Measurements from ENCODE around the gene LSM2. TPM values are rescaled to one million over a fixed set of nuclear protein-coding genes. Genes with fewer than 3 reads are reported as not detected.

The LSM2 gene
- total and polyA plus RNA-seq, 9 of the 15 experiments (the other 6 are each of a cell fraction or from before 2014, with no cell fraction given): 154 to 407 (median 223) TPM

- TF ChIP-seq, protein P1, sequence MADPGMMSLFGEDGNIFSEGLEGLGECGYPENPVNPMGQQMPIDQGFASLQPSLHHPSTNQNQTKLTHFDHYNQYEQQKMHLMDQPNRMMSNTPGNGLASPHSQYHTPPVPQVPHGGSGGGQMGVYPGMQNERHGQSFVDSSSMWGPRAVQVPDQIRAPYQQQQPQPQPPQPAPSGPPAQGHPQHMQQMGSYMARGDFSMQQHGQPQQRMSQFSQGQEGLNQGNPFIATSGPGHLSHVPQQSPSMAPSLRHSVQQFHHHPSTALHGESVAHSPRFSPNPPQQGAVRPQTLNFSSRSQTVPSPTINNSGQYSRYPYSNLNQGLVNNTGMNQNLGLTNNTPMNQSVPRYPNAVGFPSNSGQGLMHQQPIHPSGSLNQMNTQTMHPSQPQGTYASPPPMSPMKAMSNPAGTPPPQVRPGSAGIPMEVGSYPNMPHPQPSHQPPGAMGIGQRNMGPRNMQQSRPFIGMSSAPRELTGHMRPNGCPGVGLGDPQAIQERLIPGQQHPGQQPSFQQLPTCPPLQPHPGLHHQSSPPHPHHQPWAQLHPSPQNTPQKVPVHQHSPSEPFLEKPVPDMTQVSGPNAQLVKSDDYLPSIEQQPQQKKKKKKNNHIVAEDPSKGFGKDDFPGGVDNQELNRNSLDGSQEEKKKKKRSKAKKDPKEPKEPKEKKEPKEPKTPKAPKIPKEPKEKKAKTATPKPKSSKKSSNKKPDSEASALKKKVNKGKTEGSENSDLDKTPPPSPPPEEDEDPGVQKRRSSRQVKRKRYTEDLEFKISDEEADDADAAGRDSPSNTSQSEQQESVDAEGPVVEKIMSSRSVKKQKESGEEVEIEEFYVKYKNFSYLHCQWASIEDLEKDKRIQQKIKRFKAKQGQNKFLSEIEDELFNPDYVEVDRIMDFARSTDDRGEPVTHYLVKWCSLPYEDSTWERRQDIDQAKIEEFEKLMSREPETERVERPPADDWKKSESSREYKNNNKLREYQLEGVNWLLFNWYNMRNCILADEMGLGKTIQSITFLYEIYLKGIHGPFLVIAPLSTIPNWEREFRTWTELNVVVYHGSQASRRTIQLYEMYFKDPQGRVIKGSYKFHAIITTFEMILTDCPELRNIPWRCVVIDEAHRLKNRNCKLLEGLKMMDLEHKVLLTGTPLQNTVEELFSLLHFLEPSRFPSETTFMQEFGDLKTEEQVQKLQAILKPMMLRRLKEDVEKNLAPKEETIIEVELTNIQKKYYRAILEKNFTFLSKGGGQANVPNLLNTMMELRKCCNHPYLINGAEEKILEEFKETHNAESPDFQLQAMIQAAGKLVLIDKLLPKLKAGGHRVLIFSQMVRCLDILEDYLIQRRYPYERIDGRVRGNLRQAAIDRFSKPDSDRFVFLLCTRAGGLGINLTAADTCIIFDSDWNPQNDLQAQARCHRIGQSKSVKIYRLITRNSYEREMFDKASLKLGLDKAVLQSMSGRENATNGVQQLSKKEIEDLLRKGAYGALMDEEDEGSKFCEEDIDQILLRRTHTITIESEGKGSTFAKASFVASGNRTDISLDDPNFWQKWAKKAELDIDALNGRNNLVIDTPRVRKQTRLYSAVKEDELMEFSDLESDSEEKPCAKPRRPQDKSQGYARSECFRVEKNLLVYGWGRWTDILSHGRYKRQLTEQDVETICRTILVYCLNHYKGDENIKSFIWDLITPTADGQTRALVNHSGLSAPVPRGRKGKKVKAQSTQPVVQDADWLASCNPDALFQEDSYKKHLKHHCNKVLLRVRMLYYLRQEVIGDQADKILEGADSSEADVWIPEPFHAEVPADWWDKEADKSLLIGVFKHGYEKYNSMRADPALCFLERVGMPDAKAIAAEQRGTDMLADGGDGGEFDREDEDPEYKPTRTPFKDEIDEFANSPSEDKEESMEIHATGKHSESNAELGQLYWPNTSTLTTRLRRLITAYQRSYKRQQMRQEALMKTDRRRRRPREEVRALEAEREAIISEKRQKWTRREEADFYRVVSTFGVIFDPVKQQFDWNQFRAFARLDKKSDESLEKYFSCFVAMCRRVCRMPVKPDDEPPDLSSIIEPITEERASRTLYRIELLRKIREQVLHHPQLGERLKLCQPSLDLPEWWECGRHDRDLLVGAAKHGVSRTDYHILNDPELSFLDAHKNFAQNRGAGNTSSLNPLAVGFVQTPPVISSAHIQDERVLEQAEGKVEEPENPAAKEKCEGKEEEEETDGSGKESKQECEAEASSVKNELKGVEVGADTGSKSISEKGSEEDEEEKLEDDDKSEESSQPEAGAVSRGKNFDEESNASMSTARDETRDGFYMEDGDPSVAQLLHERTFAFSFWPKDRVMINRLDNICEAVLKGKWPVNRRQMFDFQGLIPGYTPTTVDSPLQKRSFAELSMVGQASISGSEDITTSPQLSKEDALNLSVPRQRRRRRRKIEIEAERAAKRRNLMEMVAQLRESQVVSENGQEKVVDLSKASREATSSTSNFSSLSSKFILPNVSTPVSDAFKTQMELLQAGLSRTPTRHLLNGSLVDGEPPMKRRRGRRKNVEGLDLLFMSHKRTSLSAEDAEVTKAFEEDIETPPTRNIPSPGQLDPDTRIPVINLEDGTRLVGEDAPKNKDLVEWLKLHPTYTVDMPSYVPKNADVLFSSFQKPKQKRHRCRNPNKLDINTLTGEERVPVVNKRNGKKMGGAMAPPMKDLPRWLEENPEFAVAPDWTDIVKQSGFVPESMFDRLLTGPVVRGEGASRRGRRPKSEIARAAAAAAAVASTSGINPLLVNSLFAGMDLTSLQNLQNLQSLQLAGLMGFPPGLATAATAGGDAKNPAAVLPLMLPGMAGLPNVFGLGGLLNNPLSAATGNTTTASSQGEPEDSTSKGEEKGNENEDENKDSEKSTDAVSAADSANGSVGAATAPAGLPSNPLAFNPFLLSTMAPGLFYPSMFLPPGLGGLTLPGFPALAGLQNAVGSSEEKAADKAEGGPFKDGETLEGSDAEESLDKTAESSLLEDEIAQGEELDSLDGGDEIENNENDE (IDR thresholded peaks at IDR 0.05; ENCODE audit: low read depth, low read length): no peak
- TF ChIP-seq THAP7 (CRISPR knock-in tag; IDR thresholded peaks at IDR 0.05) (no peak), ESRRB (CRISPR knock-in tag; IDR thresholded peaks at IDR 0.05; ENCODE audit: borderline replicate concordance) (no peak), SIN3B (IDR thresholded peaks at IDR 0.05; ENCODE audit: low read depth) (no peak), ILF3 (IDR thresholded peaks at IDR 0.05; ENCODE audit: borderline replicate concordance) (no peak), ARID3B (CRISPR knock-in tag; IDR thresholded peaks at IDR 0.05; ENCODE audit: borderline replicate concordance) (no peak)
- TF ChIP-seq, protein P2, sequence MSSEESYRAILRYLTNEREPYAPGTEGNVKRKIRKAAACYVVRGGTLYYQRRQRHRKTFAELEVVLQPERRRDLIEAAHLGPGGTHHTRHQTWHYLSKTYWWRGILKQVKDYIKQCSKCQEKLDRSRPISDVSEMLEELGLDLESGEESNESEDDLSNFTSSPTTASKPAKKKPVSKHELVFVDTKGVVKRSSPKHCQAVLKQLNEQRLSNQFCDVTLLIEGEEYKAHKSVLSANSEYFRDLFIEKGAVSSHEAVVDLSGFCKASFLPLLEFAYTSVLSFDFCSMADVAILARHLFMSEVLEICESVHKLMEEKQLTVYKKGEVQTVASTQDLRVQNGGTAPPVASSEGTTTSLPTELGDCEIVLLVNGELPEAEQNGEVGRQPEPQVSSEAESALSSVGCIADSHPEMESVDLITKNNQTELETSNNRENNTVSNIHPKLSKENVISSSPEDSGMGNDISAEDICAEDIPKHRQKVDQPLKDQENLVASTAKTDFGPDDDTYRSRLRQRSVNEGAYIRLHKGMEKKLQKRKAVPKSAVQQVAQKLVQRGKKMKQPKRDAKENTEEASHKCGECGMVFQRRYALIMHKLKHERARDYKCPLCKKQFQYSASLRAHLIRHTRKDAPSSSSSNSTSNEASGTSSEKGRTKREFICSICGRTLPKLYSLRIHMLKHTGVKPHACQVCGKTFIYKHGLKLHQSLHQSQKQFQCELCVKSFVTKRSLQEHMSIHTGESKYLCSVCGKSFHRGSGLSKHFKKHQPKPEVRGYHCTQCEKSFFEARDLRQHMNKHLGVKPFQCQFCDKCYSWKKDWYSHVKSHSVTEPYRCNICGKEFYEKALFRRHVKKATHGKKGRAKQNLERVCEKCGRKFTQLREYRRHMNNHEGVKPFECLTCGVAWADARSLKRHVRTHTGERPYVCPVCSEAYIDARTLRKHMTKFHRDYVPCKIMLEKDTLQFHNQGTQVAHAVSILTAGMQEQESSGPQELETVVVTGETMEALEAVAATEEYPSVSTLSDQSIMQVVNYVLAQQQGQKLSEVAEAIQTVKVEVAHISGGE (CRISPR knock-in tag; IDR thresholded peaks at IDR 0.05): no peak
These were observed 6.7 kb upstream of the LSM2 start (continued) for GRCh38 chr6:31813465-31813849.
